KBM-7 (cell line): Measurements from ENCODE around the gene PTMA.

Experiments used
- DNase-seq: peaks from one replicate; pipeline ENCODE4 v3.0.0-alpha.2; 2015
- in situ Hi-C: fragments of 300-500 bp; cut with MboI; formaldehyde crosslinking; loops from 2 replicates; pipeline ENCODE4 v1.14.3; 2020; ENCODE audit warnings: low sequenced_read_pairs, low pct_unique_long_range_greater_than_20kb, mixed read lengths

The PTMA gene

DNA sequence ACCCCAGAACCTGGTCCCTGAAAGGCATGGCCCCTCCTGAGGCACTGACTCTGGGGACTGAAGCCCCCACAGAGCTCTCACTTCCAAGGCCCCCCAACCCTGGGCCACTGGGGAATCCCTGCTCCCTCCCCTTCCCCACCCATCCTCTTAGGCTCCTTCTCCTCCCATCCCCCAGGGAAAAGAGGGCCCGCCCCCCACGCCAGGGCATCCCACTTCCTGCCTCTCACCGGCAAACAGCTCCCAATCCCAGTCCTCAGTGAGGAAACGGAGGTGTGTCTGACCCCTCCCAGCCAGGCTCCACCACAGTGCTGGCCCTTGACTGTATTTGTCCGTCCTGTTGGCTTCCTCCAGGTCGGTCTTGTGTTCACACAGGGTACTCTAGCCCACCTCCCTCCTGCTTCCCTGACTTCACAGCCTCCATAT is 35.0 kb upstream of the PTMA start:
- DNase-seq, result no peak
- in situ Hi-C loops, result no loop called here

DNA sequence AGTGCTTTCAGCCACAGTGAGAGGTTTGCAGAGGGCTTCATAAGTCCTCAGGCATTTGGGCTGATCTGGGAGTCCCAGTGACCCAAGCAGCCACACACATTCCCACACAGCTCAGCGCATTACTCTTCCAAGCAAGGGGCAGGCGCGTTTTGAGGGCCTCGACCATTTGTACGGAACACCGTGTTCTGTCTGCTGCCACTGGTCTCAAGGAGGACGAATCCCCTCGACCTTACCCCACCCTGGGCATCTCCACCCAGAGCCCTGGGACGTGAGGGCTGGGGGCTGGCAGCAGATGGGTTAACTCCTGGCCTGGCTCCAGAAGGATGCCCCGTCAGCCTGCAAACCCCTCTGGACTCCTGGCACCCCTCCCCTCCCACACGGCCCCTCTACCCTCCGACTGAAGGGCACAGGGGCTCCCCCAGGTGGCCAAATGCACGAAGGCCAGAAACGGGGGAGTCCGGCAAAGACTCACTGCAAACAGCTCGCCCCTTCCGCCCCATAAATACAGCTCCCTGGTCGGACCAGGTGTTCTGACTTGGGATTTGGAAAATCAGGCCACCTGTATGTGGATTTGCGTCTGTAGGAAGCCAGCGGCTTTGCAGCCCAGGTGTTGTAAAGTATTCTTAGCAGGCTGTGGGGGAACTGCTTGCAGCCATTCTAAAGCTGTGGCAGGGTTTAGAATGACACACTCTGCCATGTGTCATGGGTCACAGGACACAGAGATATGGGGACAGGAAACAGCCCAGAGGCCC is 33.6 kb upstream of the PTMA start:
- peak; percentile 89 for DNase-seq

DNA sequence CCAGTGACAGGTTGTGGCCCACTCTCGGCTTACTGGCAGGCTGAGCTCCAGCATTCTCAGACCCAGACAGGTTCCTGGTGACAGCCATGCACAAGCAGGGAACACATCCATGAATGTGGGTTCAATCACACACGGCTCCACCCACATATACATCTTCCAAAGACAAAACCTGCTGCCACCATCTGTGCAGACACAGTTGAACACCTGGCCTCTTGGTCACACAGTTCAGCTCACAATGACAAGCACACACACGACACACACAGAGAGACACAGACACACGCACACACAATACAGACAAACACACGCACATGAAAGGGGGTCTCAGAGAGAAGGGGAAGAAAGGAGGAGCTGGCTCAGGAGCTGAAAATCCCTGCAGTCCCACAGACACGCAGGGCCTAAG is 32.1 kb upstream of the PTMA start:
- no peak for DNase-seq
- in situ Hi-C loops, result no loop called here

More for the DNA sequence above, 33.6 kb upstream of the PTMA start:
- in situ Hi-C loops, result no loop called here

DNA sequence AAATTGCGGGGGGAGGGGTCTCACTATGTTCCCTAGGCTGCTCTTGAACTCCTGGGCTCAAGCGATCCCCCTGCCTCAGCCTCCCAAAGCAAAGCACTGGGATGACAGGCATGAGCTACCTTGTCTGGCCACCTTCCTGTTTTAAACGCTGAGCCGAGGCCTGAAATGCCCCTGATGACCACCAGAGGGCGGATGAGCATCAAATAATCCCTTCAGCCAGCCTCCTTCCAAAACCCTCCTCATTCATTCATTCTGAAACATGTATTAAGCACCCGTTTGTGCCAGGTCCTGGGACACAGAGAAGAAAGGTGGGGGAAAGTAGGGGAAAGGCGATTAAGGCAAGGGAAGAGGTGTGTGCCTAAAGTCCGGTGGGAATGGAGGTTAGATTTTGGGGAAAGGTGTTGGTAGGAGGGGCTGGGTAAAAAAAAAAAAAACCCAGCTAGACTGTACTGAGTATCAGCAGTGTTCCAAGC is 30.7 kb upstream of the PTMA start:
- DNase-seq, result peak; percentile 97
- in situ Hi-C loops, result no loop called here

DNA sequence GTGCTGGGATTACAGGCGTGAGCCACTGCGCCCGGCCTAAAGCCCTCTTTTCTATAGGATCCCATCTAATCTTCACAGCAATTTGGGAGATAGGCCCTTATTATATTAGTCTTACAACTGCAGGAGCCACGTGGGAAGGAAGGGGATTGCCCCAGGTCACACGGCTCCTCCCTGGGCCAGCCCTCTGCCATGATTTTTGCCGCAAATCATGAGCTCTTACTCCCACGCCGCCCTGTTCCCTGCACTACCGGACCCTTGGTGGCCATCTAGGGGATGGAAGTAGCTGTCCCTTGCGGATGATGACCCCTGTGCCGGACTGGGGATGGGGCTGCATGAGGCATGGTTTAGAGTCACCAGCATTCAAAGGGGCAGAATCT is 28.4 kb upstream of the PTMA start:
- no peak for DNase-seq
- in situ Hi-C loops, result no loop called here

DNA sequence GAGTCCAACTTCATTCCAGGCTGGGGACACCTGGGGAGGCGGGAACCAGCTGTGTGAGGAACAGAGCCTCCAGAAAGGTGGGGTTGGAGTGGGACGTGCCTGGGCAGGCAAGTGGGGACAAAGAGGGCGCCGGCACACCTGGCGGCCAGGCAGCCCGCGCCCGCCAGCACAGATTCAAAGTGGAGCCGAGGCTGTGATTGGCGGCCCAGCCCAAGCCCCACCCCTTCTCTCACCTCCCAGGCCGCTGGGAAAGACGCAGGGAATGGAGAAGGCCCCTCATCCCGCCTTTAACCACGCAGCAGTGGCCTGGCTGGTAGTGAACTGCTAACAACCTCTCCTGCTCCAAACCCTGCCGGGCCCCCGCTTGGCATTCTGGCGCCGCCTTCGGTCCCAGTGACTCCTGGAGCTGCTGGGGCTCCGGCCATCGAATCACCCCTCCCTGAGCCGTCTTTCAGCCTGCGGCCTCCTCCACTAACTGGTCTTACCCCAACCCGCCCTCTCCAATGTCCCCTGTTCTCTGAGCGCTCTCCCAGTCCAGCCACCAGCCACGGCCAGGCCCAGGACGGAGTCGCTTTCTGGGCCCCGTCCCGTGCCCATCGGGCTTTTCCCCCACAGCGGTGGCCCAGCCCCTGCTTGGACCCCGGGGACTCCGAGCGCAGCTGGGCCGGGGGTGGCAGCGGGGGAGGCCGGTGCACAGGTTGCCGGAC is 27.9 kb upstream of the PTMA start:
- no peak for DNase-seq
- in situ Hi-C loops, result no loop called here

DNA sequence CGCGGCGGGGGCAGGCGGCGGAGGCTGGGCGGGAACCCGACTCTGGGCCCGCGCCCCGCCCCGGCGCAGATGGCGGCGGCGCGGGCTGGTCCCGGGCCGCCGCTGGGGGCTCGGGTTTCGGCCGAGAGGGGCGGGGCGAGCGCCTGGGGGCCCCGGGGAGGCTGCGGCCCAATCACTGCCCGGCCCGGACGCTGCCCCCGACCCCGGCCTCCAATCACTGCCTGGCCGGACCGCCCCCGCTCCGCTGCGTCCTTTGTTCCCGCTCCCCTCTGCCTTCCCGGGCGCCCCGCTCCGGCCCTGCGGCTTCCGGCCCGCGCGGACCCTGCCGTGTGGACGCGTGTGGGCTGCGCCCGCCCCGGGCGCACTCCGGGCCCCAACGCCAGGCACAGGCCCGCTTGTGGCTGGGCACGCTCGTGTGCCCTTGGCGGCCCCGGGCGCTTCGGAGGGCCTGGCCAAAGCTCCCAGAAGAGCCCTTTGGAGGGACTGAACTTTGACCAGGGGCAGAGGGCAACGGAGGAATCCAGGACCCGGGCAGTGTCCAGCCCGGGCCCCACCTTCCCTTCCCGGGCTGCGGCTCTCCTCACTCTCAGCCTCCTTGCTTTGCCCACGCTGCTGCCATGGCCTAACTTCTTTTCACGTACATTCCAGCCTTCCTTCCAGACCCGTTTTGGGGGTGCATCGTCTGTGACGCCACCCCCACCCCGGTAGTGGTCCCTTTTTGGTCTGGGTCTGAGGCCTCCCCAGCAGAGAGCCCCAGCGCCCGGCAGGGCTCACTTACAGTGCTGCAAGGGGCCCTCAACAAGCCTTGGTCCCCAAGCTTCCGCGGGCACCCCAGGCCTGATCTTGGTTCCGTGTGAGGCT is 27.1 kb upstream of the PTMA start:
- in situ Hi-C loops, result no loop called here
- no peak for DNase-seq

DNA sequence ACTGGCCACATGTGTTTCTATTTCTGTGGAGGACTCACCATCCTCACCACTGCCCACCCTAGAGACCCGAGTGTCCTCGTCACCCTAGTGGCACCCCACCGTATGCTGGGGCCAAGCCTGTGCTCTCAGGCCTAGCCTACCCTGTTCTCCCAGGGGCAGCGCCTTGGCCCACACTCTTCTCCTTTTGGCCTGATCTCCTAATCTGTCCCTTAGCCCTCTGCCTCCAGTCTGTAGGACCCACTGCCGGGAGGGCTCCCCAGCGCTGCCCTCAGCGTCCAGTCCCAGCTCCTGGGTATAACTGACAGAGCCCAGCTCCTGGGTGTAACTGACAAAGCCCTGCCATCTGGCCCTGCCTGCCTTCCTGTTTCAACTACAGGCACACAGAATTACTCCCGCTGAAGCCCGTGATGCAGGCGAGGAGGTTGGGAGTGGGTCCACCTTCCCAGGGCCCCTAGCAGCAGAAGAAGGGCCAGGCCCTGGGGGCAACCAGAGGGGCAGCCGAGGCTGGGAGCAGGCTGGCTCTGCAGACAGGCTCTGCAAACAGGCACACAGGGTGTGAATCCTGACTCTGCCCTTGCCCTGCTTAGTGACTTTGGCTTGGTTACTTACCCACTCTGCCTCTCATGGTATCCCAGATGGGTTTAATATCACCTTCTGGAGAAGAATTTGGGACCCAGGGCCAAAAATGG is 25.6 kb upstream of the PTMA start:
- DNase-seq, result no peak
- in situ Hi-C loops, result no loop called here

DNA sequence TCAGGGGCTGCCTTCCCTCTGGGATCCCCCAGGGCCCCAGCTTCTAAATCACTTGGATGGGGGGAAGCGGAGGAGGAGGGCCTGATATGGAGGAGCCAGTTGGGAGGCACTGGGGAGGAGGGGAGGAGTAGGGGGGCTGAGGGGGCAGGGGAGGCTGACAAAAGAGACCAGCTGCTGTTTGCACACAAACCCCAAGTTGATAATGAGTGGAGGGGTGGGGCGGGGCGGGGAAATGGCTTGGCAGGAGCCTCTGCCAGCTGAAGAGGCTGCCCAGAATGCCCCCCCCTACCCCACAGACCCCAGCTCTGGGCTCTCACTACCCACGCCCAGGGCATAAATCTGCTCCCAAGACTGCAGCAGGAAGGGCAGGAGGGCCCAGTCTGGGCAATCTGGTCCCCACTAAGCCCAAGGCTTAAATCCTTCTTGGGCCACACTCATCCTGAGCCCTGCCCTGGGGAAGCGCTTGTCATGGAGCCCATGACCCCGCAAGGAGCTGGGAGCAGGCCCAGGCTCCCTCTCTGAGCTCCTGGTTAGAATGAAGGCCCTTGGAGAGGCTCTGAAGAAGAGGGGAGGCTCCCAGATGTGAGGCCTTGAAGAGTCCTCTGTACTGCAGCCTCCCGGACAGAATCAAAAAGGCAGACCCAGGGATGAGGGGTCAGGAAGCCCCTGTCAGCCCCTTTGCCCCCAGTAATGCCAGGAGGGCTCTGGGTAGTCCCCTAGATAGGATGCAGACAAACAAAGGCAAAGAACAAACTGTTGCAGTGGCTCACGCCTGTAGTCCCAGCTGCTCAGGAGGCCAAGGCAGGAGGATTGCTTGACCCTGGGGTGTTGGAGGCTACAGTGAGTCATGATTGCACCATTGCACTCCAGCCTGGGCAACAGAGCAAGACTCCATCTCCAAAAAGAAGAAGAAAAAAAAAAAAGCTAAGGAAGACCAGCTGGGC is 24.8 kb upstream of the PTMA start:
- in situ Hi-C loops, result no loop called here
- DNase-seq, result no peak

DNA sequence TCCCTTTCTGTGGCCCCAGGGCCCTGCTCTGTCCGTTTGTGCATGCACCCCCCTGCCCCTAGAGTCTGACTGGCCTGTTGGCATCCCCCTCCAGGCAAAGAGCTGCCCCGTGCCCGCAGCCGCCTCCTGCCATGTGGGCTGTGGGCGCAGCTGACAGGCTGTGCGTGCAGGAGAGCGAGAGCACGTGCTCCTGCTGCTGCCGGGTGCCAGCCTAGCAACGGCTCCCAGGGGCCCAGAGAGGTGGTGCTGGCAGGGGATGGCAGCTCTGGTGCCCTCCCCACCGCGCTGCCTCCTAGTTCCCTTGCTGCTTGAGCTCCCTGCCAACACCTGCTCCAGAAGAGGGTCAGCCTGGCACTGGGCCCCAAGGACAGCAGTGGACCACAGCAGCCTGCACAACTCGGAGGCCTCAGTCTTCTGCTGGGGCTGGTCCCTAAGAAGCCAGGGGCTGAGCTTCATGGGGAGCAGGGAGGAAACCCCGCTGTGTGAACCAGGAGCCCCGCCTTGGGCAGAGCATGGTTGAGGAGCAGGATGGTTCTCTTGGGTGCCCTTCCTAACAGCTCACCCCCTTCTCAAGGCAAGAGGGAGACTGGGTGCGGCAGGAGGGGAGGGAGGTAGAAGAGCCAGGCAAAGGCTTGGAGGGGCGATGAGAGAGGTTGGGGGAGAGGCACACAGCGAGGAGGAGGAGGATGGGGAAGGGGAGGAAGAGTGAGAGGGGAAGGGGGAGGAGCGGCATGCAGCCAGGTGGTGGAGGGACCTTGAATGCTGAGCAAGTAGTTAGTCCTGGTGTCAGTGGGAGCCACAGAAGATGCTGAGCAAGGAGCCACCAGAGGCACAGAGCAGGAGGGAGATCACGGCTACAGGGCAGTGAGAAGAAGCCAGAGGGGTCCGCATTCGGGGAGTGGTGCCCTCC is 23.8 kb upstream of the PTMA start:
- DNase-seq, result no peak
- in situ Hi-C loops, result no loop called here

DNA sequence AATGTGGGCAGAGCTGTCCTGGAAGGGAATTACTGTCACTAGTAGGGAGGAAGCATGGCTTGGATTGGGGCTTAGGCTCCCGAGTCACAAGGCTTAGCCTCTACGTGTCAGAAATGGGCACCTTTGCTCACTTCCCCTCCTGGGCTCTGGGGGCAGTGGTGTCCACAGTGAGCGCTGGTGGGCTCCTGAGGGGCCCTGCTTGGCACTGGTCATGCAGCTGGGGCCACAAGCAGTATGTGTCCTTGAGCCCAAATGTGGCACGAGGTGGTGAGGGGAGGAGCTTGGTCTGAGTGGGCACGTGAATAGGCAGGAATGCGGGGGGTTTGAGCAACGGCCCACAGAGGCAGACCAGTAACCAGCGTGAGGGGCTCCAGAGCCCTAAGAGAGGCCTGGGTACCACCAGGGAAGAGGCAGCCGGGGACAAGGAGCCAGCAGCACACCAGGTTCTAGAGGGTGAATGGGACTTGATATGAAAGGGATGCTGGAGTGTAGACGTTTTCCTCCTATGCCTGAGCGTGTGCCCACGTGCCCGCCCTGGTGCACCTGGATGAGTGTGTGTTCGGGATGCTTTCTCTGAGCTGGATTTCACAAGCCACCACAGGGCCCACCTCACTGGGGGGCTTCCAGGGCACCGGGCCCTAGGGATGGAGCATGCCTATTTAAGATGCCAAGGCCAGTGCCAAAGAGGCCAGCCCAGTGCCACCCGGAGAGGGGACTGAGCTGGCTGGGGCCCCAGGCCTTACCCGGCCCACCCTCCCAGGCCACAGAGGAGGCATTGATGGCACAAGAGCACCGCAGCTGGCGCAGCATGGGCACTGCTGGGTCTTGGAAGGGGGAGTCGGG is 22.8 kb upstream of the PTMA start:
- DNase-seq, result no peak
- in situ Hi-C loops, result no loop called here

DNA sequence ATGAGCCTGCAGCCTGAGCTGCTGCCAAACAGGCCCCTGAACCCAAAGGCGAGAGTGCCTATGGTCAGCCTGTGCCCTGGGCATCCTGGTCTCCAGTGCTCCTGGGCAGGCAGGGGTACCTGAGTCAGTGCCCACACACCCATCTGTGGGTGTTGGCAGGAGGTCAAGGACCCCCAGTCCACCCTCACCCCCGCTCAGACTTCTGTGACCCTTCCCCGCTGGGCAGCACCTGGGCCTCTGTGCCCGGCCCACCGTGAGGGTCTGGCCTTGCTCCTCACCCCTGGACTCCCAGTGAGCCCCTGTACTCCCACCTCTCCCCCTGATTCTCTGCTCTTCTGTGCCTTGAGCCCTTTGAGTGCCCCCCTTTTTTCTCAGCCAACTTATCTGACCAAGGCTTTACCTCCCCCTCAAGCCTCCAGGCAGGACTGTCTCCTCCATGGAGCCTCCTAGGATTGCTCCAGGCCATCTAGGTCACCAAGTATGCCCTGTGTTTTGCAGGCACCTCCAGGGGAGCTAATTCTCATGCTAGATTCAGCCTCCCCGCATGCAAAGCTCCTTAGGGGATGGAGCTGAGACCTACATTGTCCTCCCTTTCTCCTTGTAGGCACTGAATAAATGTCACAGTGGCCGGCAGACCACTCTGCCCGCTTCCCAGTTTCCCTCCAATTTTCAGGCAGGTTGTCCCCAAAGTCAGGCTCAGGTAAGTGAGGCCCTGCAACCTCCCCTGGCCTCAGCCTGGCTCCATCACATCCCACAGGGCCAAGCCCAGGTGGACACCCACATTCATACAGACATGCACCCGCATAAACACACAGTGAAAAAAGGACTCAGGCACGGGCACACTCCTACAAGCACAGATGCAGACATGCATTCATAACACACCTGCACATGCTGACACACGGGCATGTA is 21.9 kb upstream of the PTMA start:
- no peak for DNase-seq
- in situ Hi-C loops, result no loop called here

DNA sequence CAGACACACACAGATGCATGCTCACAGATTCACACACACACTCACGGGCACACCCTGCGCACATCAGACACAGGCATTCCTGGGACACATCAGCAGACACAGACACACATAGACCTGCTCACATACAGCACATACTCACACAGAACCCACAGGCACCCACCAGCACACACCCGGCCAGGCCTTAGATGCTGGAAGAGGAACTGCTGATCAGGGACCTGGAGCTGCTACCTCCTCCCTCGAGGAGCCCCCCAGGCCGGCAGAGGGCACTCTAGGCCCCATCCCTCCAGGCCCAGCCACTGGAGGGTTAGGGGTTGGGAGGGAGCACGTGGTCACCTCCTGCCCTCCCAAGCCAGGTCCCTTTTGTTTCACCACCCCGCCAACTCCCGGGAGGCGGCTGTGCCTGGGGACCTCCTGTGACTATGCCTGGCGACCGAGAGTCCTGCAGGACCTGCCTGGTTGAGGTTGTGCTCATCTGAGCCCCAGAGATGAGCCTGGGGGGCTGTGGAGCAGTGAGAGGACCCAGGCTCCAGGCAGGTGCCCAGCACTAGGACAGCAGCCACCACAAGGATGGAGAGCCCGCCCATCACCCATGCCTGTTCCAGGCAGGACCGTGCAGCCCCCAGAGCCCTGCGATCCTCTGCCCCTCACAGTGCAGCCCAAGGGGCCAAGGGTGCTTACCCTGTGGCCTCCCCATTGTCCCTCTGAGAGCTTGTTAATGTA is 21.0 kb upstream of the PTMA start:
- peak; percentile 93 for DNase-seq
- in situ Hi-C loops, result no loop called here

DNA sequence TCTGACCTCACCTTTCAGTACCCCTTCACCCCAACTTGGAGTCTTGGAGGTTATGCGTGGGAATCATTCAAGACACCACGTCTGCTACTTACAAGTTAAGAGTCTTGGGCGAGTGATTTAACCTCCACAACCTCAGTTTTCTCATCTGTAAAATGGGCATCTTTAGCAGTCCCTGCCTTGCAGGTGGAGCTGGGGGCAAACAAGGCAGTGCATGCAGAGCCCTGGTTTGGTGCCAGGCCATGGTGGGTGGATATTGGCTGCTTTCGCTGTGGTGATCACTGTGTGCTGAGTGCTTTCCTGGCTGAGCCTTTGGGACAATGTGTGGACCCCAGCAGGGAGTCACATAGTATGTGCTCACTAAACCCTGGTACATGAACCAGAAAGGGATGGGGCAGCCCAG is 20.4 kb upstream of the PTMA start:
- in situ Hi-C loops, result no loop called here
- DNase-seq, result no peak

DNA sequence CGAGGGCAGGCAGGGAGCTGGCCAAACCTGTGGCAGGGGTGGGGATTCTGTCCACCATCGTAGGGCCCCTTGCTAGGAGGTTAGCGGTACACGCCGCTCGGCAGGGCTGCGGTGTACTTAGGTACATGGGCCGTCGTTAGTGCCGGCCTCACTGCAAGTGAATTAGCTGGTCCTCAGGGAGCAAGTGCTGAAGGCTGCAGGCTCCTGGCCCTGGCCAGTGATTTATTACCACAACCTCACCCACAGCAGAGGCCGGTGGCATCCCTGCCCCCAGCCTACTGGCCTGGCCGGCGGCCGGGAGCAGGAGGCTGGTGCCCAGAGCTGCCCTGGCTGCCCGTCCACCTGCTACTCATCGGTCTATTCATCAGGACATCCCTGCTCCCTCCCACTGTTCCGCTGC is 19.6 kb upstream of the PTMA start:
- no peak for DNase-seq
- in situ Hi-C loops, result no loop called here
